Heart right ventricle (tissue), 16 donors: Measurements from ENCODE around the gene AGBL4. TPM values are rescaled to one million over a fixed set of nuclear protein-coding genes. Genes with fewer than 3 reads are reported as not detected.

ENCODE experiments used
- ATAC-seq, 8 donors: fragments of 200-7000 bp; cut with Tn5 transposase; one replicate each; pipeline ENCODE4 v1.9.1; 2020; ENCODE audit warnings: mild to moderate bottlenecking in 8 of 8, moderate library complexity in 8 of 8, moderate number of reproducible peaks in 1 of 8
- DNase-seq, 2 donors: peaks; one replicate each; pipeline ENCODE4 v3.0.0-alpha.2; 2020
- H3K27ac ChIP-seq, 10 donors: fragments of 200-600 bp; sonication (generic) in 2 of 10; one replicate each; pipeline versions ENCODE4 v1.5.0 to v1.8.0; 2020 to 2022; ENCODE audit warnings: mild to moderate bottlenecking in 3 of 10
- H3K27me3 ChIP-seq, 7 donors: fragments of 200-600 bp; one replicate each; pipeline ENCODE4 v1.8.0; 2021 to 2022; ENCODE audit warnings: mild to moderate bottlenecking in 2 of 7
- H3K36me3 ChIP-seq, 9 donors: fragments of 200-600 bp; sonication (generic) in 1 of 9; one replicate each; pipeline versions ENCODE4 v1.5.0 to v1.8.0; 2020 to 2022; ENCODE audit warnings: mild to moderate bottlenecking in 2 of 9
- H3K4me1 ChIP-seq, 9 donors: fragments of 200-600 bp; sonication (generic) in 1 of 9; one replicate each; pipeline versions ENCODE4 v1.5.0 to v1.8.0; 2020 to 2022; ENCODE audit warnings: mild to moderate bottlenecking in 4 of 9
- H3K4me3 ChIP-seq, 10 donors: fragments of 200-600 bp; sonication (generic) in 2 of 10; one replicate each; pipeline versions ENCODE4 v1.5.0 to v1.8.0; 2020 to 2022; ENCODE audit warnings: mild to moderate bottlenecking in 7 of 10, moderate library complexity in 2 of 10
- H3K9me3 ChIP-seq, 11 donors: fragments of 200-600 bp in 10 of 11; sonication (generic) in 2 of 11; one replicate each; pipeline versions ENCODE4 v1.5.0 to v1.8.0; 2013 to 2022; ENCODE audit warnings: mild to moderate bottlenecking in 2 of 11, control low read depth in 1 of 11, moderate library complexity in 1 of 11
- CTCF ChIP-seq, 9 donors: fragments of 200-600 bp; sonication (generic) in 2 of 9; IDR thresholded peaks; one replicate each; pipeline versions ENCODE4 v1.5.0 to v1.8.0; 2021 to 2022; ENCODE audit warnings: antibody characterized with exemption in 9 of 9, mild to moderate bottlenecking in 5 of 9, moderate library complexity in 1 of 9
- WGBS, 2 donors: extraction: QIAGEN DNeasy Blood & Tissue Kit; methylation state at CpG; one replicate each; pipeline ENCODE4 v1.1.7; 2013; ENCODE audit warnings: inconsistent platforms in 1 of 2; 5-methylcytosine and 5-hydroxymethylcytosine counted together
- intact Hi-C, 10 donors: fragments of 100-400 bp; cut with DNase I; formaldehyde crosslinking; loops; one replicate each; pipeline versions ENCODE4 v1.11.1 to v1.14.2; 2022
- polyA plus RNA-seq, 2 donors: library from polyadenylated mRNA; stranded (reverse); fragments of 200-250 nt; gene quantifications; one replicate each; pipeline ENCODE4 v1.2.3, GENCODE V29; 2013
- total RNA-seq, 10 donors: library from RNA; stranded (reverse); fragmentation: NEBNext Ultra II Directional in 3 of 10; extraction: Animal tissue kit (Norgen Biotek cat#: 25700) in 3 of 10; gene quantifications; one replicate each; pipeline versions ENCODE4 v1.2.1 to v1.2.4, GENCODE V29; 2021 to 2023
- donor health status: Arrhythmogenic right ventricular cardiomyopathy.
- donor health status: ischemic (EF 13 %, LVEDD 7.1; RV severe dilation, severe dysfunction).
- donor health status: healthy with polysubstance abuse.
- donor health status: DM: no; HTN: yes; CAD: no.
- donor health status: DM: no; HTN: no; CAD: no.
- donor health status: ischemic (EF 25% LVEDD 6.9; RV normal size, moderate dysfunction).
- donor health status: ischemic (EF 25% LVEDD 5.7; RV mildly dilated, moderate dysfunction).
- donor health status: healthy.
- donor health status: DM: yes; HTN: yes; CAD: no.
- donor health status: Ischemic cardiomyopathy.
- donor health status: ischemic (EF 35%, LVEDD 5.7; RV mildly dilated, moderate dysfunction).
- donor health status: nonischemic (EF 11% LVEDD 7.7; RV severe dilation, severe dysfunction).
- donor health status: DM: yes; HTN: yes; CAD: no.
- donor health status: PGD.
- donor health status: ischemic (EF 29% LVEDD 5.4; RV normal size, mild dysfunction).
- donor health status: nonischemic (EF 23%, LVEDD 6.1; RV moderate dilation, normal function).

AGBL4 gene
- total and polyA plus RNA-seq, 12 donors: 0.04 to 0.93 (median 0.46) TPM; not detected in 2

- 74 to 89% methylated on average over 2 of the region's 2 CpGs for WGBS, 2 donors
- Histone ChIP-seq H3K9me3 (peaks cover 0 to 22% (median 2%) of the 10 kb centered on the region in 11 donors), H3K27me3 (no peaks in the 10 kb centered on the region), H3K4me3 (no peak overlapping the region), H3K4me1 (no peaks in the 10 kb centered on the region), H3K36me3 (no peaks in the 10 kb centered on the region), H3K27ac (no peak overlapping the region)
- DNase-seq (no peak), ATAC-seq (no peak)
- intact Hi-C loops: no loop called here
- TF ChIP-seq CTCF (IDR thresholded peaks at IDR 0.05): no peak
Measured at GRCh38 chr1:49086327-49086726, 937.4 kb downstream of the AGBL4 start.

- ATAC-seq (no peak), DNase-seq (no peak)
- H3K27ac ChIP-seq: no peak overlapping the region
- H3K27me3 ChIP-seq: no peaks in the 10 kb centered on the region
- no peaks in the 10 kb centered on the region for H3K36me3 ChIP-seq
- 81 to 88% methylated on average over 3 of the region's 3 CpGs for WGBS, 2 donors
- H3K9me3 ChIP-seq: peaks cover 0 to 22% (median 0%) of the 10 kb centered on the region in 11 donors
- H3K4me3 ChIP-seq: no peak overlapping the region
- no peak for TF ChIP-seq CTCF (IDR thresholded peaks at IDR 0.05)
- intact Hi-C loops: no loop called here
- H3K4me1 ChIP-seq: no peaks in the 10 kb centered on the region
Measured at GRCh38 chr1:49085079-49085478, 938.7 kb downstream of the AGBL4 start.

- no peak for DNase-seq
- TF ChIP-seq CTCF (IDR thresholded peaks at IDR 0.05): no peak
- Histone ChIP-seq H3K36me3 (no peaks in the 10 kb centered on the region), H3K4me3 (no peak overlapping the region), H3K9me3 (no peaks in the 10 kb centered on the region), H3K27ac (no peak overlapping the region), H3K4me1 (no peaks in the 10 kb centered on the region), H3K27me3 (no peaks in the 10 kb centered on the region)
- intact Hi-C loops: no loop called here
- no peak for ATAC-seq
- WGBS, 2 donors: 64 to 73% methylated on average over 1 of the region's 1 CpG
Measured at GRCh38 chr1:49060766-49061165, 963.0 kb downstream of the AGBL4 start.

- no peak for DNase-seq
- Histone ChIP-seq H3K4me1 (no peaks in the 10 kb centered on the region), H3K27me3 (no peaks in the 10 kb centered on the region), H3K27ac (no peak overlapping the region), H3K36me3 (no peaks in the 10 kb centered on the region), H3K4me3 (no peak overlapping the region), H3K9me3 (no peaks in the 10 kb centered on the region)
- WGBS, 2 donors: 88 to 96% methylated on average over 3 of the region's 3 CpGs
- no peak for TF ChIP-seq CTCF (IDR thresholded peaks at IDR 0.05)
- ATAC-seq: no peak
- intact Hi-C loops: no loop called here
Measured at GRCh38 chr1:49059087-49059486, 964.7 kb downstream of the AGBL4 start.
